Measurements from ENCODE around the gene TNS3.

The TNS3 gene

GRCh38 chr7:47418601-47419309, 163.2 kb downstream of the TNS3 start:
- FAIRE-seq, result no peak

- no peak for FAIRE-seq
Measured at GRCh38 chr7:47416492-47417480, 165.1 kb downstream of the TNS3 start.

GRCh38 chr7:47415318-47416212, 166.3 kb downstream of the TNS3 start:
- no peak for FAIRE-seq

DNA sequence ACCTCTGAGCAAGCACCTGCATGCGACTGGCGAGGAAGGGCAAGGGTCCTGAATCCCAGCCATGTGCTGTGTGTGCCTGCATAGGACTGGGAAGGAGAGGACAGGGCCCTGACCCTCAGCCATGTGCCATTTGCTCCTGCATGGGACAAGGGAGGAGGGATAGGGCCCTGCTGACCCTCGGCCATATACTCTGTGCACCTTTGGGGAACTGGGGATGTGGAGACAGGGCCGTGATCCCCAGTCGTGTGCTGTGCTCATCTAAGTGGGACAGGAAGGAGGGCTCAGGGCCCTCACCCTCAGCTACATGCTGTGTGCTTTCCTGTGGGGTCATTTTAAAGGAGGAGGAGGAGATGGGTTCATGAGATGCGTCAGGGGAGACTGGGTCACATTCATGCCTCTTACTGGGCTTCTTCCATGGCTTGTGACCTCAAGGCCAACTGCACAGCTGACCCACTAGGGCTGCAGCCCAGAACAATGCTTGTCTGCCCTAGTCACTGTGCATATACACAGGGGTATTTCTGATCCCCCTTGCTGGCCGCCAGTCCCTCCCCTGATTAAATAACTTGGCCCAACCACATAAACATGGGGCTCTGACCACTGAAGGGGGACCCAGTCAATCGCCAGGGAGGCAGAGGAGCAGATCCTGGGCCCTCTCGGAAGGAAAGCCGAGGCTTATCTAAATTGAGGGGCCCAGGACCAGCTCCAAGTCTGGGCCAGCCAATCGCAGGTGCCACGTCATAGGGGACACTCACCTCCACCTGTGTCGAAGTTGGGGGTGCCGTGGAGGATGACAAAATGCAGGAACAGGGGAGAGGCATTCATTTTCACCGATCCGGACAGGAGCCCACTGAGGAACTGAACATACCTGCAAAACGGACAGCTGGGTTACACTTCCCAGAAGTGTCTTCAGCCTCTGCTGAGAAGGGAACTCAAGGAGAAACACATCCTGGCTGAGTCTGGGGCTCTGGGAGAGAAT, 167.3 kb downstream of the TNS3 start:
- FAIRE-seq, result no peak

GRCh38 chr7:47413526-47414341, 168.2 kb downstream of the TNS3 start:
- FAIRE-seq, result no peak

DNA sequence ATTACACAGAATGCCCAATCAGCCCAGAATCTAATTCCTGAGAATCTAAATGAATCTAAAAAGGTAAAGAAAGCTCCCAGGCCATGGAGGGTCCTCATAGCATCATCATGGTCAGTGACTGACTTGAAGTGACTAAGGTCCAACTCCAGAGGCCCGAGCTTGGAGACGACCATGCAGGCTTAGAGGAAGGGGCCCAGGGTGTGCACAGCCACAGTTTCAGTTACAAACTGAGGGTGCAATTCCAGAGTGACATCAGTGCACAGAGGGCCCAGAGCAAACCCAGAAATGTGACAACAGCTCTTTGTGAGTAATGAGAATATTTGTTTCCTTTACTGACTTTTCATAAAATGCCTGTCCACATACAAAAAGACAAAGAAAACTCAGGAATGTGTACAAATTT, 170.0 kb downstream of the TNS3 start:
- FAIRE-seq, result no peak

DNA sequence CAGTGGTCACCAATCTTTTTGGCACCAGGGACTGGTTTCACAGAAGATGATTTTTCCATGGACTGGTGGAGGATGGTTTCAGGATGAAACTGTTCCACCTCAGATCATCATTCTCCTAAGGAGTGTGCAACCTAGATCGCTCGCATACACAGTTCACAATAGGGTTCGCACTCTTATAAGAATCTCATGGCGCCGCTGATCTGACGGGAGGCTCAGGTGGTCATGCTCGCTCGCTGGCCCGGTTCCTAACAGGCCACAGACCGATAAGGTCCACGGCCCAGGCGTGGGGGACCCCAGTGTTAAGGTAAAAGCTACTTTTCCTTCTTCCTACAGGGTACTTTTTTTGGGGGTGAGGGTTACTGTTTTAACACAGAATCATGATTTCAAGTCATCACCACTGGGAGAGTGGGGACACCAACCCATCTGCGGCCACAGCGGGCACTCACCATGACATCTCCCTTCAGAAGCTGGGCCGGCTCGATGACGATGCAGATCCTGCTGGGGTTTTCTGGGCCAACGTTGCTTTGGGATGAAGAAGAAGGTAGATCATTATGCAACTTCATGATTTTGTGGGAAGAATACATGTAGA, 170.5 kb downstream of the TNS3 start:
- no peak for FAIRE-seq

- no peak for FAIRE-seq
Measured at GRCh38 chr7:47408675-47409074, 173.2 kb downstream of the TNS3 start.

- FAIRE-seq, result no peak
Measured at GRCh38 chr7:47407821-47408674, 173.9 kb downstream of the TNS3 start.

GRCh38 chr7:47407136-47407535, 174.8 kb downstream of the TNS3 start:
- FAIRE-seq, result no peak

GRCh38 chr7:47406801-47407129, 175.1 kb downstream of the TNS3 start:
- no peak for FAIRE-seq

DNA sequence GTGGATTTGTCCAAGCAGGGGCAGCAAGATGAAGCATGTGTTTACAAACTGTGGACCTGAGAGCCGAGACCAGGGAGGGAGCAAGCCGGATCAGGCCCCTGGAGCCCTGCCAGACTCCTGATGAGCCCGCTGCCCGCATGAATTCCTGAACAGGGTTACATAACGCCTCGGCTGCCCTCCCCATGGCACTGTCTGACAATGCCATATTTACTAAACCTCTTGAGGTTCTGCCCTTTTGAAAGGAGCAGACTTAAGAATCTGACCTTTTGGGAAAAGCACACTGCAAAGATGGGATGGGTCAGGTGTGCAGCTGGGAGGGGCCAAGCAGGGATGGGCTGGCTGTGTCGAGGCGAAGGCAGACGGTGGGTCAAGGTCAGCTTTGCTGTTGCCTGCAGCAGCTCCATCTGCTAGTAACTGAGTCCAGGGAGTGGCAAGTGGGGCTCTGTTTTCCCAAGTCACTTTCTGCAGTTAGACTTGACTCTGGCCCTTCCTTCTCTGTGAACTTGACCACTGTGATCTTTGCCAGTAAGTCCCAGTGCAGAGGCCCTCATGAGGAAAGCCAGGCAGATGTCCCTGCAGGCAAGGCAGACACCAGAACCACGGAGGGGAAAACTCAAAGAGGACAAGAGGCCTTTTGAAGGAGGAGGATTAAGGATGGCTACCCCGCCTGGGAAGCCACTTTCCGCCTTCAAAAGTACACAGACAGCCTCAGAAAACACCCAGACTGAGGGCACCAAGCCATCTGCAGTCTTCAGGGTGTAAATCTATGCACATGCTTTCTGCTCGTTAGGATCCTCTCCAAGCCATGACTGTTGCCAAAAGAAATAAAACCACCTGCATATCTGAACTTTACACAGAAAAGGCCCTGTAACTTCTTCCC, 175.8 kb downstream of the TNS3 start:
- no peak for FAIRE-seq

DNA sequence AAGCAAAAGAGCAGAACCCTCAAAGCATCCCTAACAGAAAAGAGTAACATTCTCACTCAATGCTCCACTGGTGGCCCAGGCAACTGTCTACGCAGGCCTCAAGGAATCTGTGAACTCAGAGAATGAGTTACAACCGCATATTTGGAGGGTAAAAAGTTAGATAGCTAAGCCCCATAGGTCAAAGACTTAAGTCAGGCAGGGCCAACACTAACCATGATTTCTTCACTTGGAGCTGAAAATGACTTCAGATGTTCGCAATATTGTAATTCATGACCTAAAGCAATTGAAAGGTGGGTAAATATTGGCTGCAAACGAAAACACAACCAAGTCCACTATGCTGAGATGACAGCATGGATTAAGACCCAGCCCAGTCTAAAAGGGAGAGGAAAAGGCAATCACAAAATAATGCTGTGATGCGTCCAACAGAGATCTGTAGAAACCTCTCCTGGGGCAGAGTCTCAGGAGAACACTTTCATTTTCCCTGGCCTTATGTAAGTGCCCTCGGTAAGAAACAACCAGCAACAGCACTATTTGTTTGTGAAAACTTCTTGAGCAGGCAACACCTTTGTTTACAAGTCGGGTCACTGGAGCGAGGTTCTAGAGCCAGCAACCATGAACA, 176.5 kb downstream of the TNS3 start:
- FAIRE-seq, result no peak

- no peak for FAIRE-seq
Measured at GRCh38 chr7:47404010-47404409, 177.9 kb downstream of the TNS3 start.

DNA sequence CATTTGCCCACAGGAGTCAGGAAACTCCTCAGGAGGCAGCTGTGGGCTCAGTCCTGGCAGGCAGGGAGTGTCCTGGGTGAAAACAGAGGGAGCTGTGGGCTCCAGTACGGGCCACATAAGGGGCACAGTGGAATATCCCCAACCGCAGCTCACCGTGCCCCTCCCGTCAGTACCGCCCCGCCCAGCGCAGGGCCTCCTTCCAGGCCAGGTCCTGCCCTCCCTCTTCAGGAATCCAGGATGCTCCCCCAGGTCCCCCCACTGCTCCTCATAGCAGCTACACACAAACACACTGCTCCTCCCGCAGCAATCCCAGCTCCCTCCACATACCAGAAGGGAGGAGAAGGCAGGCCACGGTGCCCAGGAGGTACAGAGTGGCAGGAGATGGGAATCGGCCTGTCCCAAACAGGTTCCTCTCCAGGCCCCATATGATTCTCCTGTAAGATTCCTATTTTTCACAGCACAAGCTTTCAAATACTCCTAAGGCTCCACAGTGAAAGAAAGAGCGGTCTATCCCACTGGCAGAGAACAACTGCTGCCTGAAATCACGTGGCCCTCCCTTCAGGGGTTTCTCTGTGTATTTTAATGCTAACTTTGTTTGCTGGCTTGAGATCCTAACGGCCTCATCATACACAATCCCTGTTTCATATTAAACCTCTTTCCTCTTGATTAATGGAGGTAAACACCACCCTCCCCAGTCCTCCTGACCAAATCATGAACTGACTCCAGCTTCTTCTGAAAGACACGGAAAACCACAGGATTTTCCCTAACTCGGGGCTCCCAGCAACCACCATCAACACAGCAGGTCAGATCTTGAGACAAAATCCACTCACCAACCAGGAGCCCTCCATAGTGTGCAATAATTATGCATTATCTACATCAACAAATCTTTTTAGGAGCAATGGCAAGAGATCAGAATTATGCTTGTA, 178.7 kb downstream of the TNS3 start:
- FAIRE-seq, result no peak

DNA sequence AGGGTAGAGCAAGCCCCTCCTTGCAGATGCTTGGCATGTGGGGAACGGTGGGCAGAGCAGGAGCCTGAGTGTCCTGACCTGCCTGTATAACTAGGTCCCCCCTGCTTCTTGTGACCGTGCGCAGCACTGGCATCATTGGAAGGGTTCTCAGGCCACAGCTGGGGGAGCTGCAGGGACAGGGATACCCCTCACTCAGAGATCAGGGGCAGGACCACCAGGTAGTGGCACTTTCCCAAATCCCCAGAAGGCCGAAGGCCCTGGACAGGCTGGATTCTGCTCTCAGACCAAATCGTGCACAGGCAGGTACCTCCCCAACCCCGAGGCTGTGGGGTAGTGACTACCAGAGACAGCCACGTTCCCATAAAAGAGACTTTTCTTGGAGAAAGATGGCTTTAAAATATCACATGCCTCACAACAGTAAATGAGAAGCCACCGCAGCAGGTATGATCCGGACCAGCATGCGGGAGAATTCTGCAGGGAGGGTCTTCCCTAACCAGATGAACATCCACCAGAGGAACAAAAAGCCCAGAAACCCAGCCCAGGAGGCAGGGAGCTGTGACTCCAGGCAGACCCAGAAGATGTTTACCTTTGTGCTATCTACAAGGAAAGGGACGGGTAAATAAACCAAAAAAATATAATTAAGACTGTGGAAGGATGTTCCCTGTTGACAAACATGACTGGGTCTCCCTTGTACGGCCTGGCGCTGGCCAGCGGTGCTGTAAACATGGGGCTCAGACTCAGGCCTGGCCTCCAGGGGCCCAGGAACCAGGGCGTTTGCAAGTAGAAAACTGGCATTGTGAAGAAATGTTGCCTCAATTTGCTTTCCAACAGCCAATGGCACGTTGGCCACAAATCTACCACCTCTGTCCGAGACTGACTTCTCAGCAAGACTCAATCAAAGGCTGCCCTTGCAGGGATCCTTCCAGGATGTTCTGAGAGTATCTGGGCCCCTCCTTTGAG, 180.0 kb downstream of the TNS3 start:
- no peak for FAIRE-seq

Data from A204.1 (cell line).